ENCODE results near the gene TAAR9.

DNA sequence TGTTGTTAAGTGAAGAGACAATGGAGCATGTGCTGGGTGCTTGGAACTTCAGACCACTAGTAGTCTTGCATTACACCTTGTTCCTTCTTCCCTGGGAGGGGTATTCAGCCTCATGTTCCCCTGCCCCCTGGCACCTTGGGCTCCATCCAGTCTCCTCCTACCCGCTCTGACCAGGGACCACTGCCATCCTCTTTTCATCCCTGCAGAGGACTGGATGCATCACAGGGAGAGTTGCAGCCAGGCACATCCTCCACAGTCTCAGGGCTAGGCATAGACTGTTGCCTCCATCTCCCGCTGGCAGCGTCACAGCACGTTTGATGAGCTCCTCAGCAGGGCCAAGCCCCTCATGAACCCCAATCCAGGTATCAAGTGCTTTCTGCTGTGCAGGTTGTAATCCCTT lies 13.1 kb downstream of the TAAR9 start:
- TF ChIP-seq, protein P1, sequence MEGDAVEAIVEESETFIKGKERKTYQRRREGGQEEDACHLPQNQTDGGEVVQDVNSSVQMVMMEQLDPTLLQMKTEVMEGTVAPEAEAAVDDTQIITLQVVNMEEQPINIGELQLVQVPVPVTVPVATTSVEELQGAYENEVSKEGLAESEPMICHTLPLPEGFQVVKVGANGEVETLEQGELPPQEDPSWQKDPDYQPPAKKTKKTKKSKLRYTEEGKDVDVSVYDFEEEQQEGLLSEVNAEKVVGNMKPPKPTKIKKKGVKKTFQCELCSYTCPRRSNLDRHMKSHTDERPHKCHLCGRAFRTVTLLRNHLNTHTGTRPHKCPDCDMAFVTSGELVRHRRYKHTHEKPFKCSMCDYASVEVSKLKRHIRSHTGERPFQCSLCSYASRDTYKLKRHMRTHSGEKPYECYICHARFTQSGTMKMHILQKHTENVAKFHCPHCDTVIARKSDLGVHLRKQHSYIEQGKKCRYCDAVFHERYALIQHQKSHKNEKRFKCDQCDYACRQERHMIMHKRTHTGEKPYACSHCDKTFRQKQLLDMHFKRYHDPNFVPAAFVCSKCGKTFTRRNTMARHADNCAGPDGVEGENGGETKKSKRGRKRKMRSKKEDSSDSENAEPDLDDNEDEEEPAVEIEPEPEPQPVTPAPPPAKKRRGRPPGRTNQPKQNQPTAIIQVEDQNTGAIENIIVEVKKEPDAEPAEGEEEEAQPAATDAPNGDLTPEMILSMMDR (IDR thresholded peaks at IDR 0.05 in 8 of 11, conservative IDR thresholded peaks at IDR 0.05 in 3 of 11) = no peak
- TF ChIP-seq POLR2A (IDR thresholded peaks at IDR 0.05) (no peak), POLR2AphosphoS5 (IDR thresholded peaks at IDR 0.05) (no peak)

Data from spleen (tissue), 7 donors.